Measurements from ENCODE around the gene EIF4G2. TPM values are rescaled to one million over a fixed set of nuclear protein-coding genes. Genes with fewer than 3 reads are reported as not detected.

The EIF4G2 gene
- 1,057 and 1,120 TPM in 2 replicates for total RNA-seq

DNA sequence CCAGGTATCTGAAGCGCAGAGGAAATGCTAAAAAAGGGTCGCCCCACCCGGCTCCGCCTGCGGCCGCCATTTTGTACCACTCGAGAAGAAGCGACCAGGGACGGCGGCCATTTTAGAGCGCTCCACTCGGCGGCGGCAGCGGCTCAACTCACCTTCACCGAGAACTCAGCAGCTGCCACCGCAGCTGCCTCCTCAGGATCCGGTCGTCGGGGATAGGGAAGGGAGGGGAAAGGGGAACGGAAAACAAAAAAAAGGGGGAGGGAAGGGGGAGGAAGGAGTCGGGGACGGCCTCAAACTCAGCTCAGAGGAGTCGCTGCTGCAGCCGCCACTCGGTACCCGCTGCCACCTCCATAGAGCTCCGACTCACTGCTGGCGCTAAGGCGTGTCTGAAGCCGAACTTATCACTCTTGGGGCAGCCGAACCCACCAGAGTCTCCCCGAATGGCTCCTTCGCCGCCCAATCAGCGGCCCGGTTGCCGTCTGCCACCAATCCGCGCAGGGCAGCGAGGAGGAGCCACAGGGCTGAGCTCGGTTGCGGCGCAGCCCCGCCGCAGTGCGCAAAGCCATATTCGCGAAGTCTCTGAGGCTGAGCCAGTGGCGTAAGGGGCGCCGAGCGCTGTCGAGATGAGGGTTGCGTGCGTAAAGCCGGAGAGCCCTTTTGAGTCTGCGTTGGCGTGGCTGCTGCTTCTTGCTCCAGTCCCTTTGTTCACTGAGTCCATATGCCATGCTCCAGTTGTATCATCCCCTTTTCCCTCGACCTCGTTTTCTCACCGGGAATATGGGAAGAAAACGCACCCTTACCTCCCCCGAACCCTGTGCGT, at the start of gene EIF4G2:
Gene EIF4G2, minus strand, starts transcription at position 374 of the 820 bp plus-strand sequence.
- no peaks in the 10 kb centered on the region for H3K9me3 Mint-ChIP-seq
- peak within 1 kb of the TSS; percentile 94 for H3K4me3 Mint-ChIP-seq (ENCODE audit: low read depth)
- intact Hi-C loops (cut with micrococcal nuclease): loop anchor here (1.0 to 5.0 kb wide), 6 partner anchors 49 to 1034 kb away; partner anchors contain the start of genes AMPD3 and CTR9
- H3K36me3 Mint-ChIP-seq (ENCODE audit: low read depth): peaks cover 51% of the 10 kb centered on the region
- H3K4me1 Mint-ChIP-seq (ENCODE audit: low read depth): peaks cover 33% of the 10 kb centered on the region
- peaks cover 2% of the 10 kb centered on the region for H3K27me3 Mint-ChIP-seq (ENCODE audit: low read depth)
- DNase-seq (ENCODE audit: low spot score): peak; percentile 98
- peak within 1 kb of the TSS; percentile 98 for H3K27ac Mint-ChIP-seq

GRCh38 chr11:10857709-10858438, 49.1 kb upstream of the EIF4G2 start, which contains the start of gene ZBED5:
ZBED5 (minus strand) TSS chr11:10858053; CDS start chr11:10854945, 3,108 bp downstream.
- H3K4me1 Mint-ChIP-seq (ENCODE audit: low read depth): peaks cover 36% of the 10 kb centered on the region
- peaks cover 39% of the 10 kb centered on the region for H3K36me3 Mint-ChIP-seq (ENCODE audit: low read depth)
- no peaks in the 10 kb centered on the region for H3K9me3 Mint-ChIP-seq
- peak within 1 kb of the TSS; percentile 100 for H3K27ac Mint-ChIP-seq
- H3K4me3 Mint-ChIP-seq (ENCODE audit: low read depth): peak within 1 kb of the TSS; percentile 100
- intact Hi-C loops (cut with micrococcal nuclease): loop anchor here (1.0 to 2.0 kb wide), 4 partner anchors 10 to 985 kb away; partner anchors contain the start of gene CTR9
- peak; percentile 96 for DNase-seq (ENCODE audit: low spot score)
- H3K27me3 Mint-ChIP-seq (ENCODE audit: low read depth): no peaks in the 10 kb centered on the region

DNA sequence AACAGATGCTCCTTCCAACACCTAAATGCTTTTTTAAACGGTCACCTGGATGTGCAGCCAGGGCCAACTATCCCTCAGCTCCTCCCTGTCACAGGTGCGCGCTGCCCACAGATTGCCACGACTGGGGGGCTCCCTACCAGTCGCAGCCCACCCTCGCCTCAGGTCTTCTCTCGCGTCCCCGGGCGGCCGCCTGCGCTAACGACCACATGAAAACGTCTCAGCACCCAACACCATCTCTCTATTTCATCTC, 48.7 kb upstream of the EIF4G2 start:
- intact Hi-C loops (cut with micrococcal nuclease): loop anchor here (1.0 kb wide), 1 partner anchor 48 kb away; no protein-coding TSS in a partner anchor
- H3K27ac Mint-ChIP-seq: peak overlapping the region; percentile 100
- no peaks in the 10 kb centered on the region for H3K9me3 Mint-ChIP-seq
- peaks cover 44% of the 10 kb centered on the region for H3K36me3 Mint-ChIP-seq (ENCODE audit: low read depth)
- peaks cover 33% of the 10 kb centered on the region for H3K4me1 Mint-ChIP-seq (ENCODE audit: low read depth)
- DNase-seq (ENCODE audit: low spot score): no peak
- peak overlapping the region; percentile 100 for H3K4me3 Mint-ChIP-seq (ENCODE audit: low read depth)
- no peaks in the 10 kb centered on the region for H3K27me3 Mint-ChIP-seq (ENCODE audit: low read depth)

- no peaks in the 10 kb centered on the region for H3K9me3 Mint-ChIP-seq
- no peak for DNase-seq (ENCODE audit: low spot score)
- H3K4me3 Mint-ChIP-seq (ENCODE audit: low read depth): peak overlapping the region; percentile 100
- peaks cover 49% of the 10 kb centered on the region for H3K36me3 Mint-ChIP-seq (ENCODE audit: low read depth)
- peak overlapping the region; percentile 100 for H3K27ac Mint-ChIP-seq
- H3K4me1 Mint-ChIP-seq (ENCODE audit: low read depth): peaks cover 35% of the 10 kb centered on the region
- no peaks in the 10 kb centered on the region for H3K27me3 Mint-ChIP-seq (ENCODE audit: low read depth)
- intact Hi-C loops (cut with micrococcal nuclease): loop anchor here (1.0 kb wide), 1 partner anchor 48 kb away; no protein-coding TSS in a partner anchor
These were observed 48.1 kb upstream of the EIF4G2 start for GRCh38 chr11:10856689-10857458.

GRCh38 chr11:10855295-10855694, 46.6 kb upstream of the EIF4G2 start:
- H3K4me3 Mint-ChIP-seq (ENCODE audit: low read depth): no peak overlapping the region
- peaks cover 56% of the 10 kb centered on the region for H3K36me3 Mint-ChIP-seq (ENCODE audit: low read depth)
- intact Hi-C loops (cut with micrococcal nuclease): no loop called here
- H3K9me3 Mint-ChIP-seq: no peaks in the 10 kb centered on the region
- peaks cover 32% of the 10 kb centered on the region for H3K4me1 Mint-ChIP-seq (ENCODE audit: low read depth)
- no peak for DNase-seq (ENCODE audit: low spot score)
- H3K27ac Mint-ChIP-seq: no peak overlapping the region
- no peaks in the 10 kb centered on the region for H3K27me3 Mint-ChIP-seq (ENCODE audit: low read depth)

DNA sequence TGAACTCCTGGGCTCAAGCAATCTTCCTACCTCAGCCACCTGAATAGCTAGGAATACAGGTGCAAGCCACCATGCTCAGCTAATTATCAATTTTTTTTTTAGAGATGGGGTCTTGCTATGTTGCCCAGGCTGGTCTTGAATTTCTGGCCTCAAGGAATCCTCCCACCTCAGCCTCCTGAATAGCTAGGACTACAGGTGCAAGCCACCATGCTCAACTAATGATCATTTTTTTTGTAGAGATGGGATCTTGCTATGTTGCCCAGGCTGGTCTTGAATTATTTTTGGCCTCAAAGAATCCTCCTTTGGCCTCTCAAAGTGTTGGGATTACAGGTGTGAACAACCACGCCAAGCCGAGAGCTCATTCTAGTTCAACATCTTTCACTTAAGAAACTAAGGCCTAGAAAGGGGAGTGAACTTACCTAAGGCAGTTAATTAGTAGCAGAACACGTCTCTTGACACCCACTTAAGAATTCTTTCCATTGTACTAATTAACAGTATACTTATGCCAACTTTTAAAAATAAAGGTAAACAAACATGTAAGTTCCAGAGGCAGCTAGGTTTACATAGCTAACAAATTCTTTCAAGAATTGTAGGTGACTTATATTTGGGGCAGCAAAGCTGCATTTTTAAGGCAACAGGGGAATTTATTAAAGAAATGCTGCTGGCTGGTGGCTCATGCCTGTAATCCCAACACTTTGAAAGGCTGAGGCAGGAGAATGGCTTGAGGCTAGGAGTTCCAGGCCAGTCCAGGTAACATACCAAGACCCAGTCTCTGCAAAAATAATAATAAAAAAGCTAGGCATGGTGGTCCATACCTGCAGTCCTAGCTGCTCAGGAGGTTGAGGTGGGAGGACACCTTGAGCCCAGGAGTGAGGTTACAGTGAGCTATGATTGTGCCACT, 39.5 kb upstream of the EIF4G2 start:
- no peak for DNase-seq (ENCODE audit: low spot score)
- intact Hi-C loops (cut with micrococcal nuclease): no loop called here
- H3K4me3 Mint-ChIP-seq (ENCODE audit: low read depth): no peak overlapping the region
- H3K27ac Mint-ChIP-seq: no peak overlapping the region
- H3K27me3 Mint-ChIP-seq (ENCODE audit: low read depth): no peaks in the 10 kb centered on the region
- H3K4me1 Mint-ChIP-seq (ENCODE audit: low read depth): peaks cover 6% of the 10 kb centered on the region
- H3K36me3 Mint-ChIP-seq (ENCODE audit: low read depth): peaks cover 43% of the 10 kb centered on the region
- no peaks in the 10 kb centered on the region for H3K9me3 Mint-ChIP-seq

DNA sequence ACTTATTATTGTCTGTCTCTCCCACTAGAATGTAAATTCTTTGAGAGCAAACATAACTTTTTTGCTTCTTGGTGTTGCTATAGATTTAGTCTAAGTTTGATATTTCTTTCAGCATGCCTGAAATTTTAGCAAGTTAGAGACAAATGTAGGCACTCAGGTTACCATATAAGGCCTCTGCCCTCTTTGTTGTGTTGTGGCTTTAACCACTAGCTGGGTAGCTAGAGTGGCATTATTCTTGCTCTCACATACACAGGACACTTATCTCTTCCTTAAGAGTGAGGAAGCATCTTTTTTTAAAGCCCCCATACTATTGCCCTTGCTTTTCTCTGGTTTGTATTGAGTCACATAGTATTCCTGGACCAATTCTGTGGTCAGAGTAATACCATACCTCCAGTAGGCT, 37.9 kb upstream of the EIF4G2 start:
- Mint-ChIP-seq H3K4me1 (ENCODE audit: low read depth) (no peaks in the 10 kb centered on the region), H3K9me3 (no peaks in the 10 kb centered on the region), H3K27me3 (ENCODE audit: low read depth) (no peaks in the 10 kb centered on the region)

GRCh38 chr11:10845589-10845988, 36.9 kb upstream of the EIF4G2 start:
- intact Hi-C loops (cut with micrococcal nuclease): no loop called here
- no peak overlapping the region for H3K27ac Mint-ChIP-seq
- H3K36me3 Mint-ChIP-seq (ENCODE audit: low read depth): peaks cover 22% of the 10 kb centered on the region
- H3K9me3 Mint-ChIP-seq: no peaks in the 10 kb centered on the region
- H3K4me3 Mint-ChIP-seq (ENCODE audit: low read depth): no peak overlapping the region
- H3K27me3 Mint-ChIP-seq (ENCODE audit: low read depth): no peaks in the 10 kb centered on the region
- no peak for DNase-seq (ENCODE audit: low spot score)
- H3K4me1 Mint-ChIP-seq (ENCODE audit: low read depth): no peaks in the 10 kb centered on the region

More for the DNA sequence above, 37.9 kb upstream of the EIF4G2 start:
- intact Hi-C loops (cut with micrococcal nuclease): no loop called here
- Mint-ChIP-seq H3K27ac (no peak overlapping the region), H3K4me3 (ENCODE audit: low read depth) (no peak overlapping the region), H3K36me3 (ENCODE audit: low read depth) (peaks cover 28% of the 10 kb centered on the region)
- DNase-seq (ENCODE audit: low spot score): no peak

DNA sequence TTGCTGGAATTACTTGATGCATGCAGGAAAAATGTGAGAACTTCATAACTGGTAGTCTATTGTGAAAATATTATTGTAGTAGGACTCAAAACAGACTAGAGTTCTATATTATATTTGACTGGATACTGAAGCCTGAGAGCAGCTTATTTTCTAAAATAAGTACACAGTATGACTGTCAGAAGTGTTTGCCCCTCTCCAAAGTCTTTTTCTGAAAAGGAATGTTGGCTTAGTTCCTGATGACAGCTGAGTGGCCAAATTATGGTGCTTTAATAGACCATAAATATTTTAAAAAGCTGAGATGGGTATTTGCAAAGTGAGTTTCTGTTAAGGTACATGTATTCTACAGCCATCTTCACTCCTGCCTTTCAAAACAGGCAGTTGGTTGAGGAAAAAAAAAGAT, 36.1 kb upstream of the EIF4G2 start:
- H3K36me3 Mint-ChIP-seq (ENCODE audit: low read depth): peaks cover 21% of the 10 kb centered on the region
- H3K4me3 Mint-ChIP-seq (ENCODE audit: low read depth): no peak overlapping the region
- H3K4me1 Mint-ChIP-seq (ENCODE audit: low read depth): no peaks in the 10 kb centered on the region
- no peaks in the 10 kb centered on the region for H3K27me3 Mint-ChIP-seq (ENCODE audit: low read depth)
- H3K9me3 Mint-ChIP-seq: no peaks in the 10 kb centered on the region
- DNase-seq (ENCODE audit: low spot score): no peak
- intact Hi-C loops (cut with micrococcal nuclease): no loop called here
- H3K27ac Mint-ChIP-seq: no peak overlapping the region

DNA sequence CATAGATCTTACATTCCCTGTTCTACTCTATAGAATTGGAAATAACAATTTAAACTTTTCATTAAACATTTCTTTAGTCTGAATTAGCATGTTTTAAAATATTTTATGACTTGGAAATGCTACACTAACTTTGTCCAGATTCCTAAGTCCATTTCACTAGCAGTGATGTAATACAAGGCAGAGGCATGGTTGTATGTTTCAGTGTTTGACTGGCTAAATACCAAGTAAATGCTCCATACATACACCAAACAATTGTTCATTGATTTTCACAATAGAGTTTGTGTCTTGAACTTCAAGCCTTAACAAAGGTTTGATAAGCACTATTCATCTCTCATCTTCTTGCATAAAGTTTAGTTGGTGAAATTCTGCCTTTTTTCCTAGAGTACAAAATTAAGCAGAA, 35.6 kb upstream of the EIF4G2 start:
- Mint-ChIP-seq H3K4me1 (ENCODE audit: low read depth) (no peaks in the 10 kb centered on the region), H3K27ac (no peak overlapping the region), H3K27me3 (ENCODE audit: low read depth) (no peaks in the 10 kb centered on the region), H3K36me3 (ENCODE audit: low read depth) (peaks cover 16% of the 10 kb centered on the region), H3K9me3 (no peaks in the 10 kb centered on the region), H3K4me3 (ENCODE audit: low read depth) (no peak overlapping the region)
- DNase-seq (ENCODE audit: low spot score): no peak
- intact Hi-C loops (cut with micrococcal nuclease): no loop called here

DNA sequence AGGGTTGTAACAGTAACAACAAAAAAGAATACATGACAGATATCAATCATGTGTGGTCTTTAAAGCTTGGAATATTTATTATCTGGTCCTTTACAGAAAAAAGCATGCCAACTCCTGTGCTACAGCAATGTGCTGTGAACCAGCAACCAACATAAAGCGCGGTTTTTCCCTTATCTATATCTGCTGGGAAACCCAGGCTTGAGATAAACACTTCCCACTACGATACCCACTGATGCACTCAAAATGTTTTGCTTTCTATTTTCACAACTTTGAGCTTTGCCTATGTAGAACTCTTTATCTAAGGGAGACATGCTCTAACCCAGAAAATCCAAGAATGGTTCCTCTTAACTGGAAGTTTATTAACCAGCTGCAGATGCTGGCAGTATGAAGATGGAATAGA, 30.2 kb upstream of the EIF4G2 start:
- Mint-ChIP-seq H3K9me3 (no peaks in the 10 kb centered on the region), H3K4me3 (ENCODE audit: low read depth) (no peak overlapping the region), H3K27ac (no peak overlapping the region), H3K36me3 (ENCODE audit: low read depth) (peaks cover 5% of the 10 kb centered on the region), H3K4me1 (ENCODE audit: low read depth) (peaks cover 8% of the 10 kb centered on the region), H3K27me3 (ENCODE audit: low read depth) (no peaks in the 10 kb centered on the region)
- intact Hi-C loops (cut with micrococcal nuclease): no loop called here
- DNase-seq (ENCODE audit: low spot score): no peak

- Mint-ChIP-seq H3K9me3 (no peaks in the 10 kb centered on the region), H3K27ac (no peak overlapping the region), H3K36me3 (ENCODE audit: low read depth) (peaks cover 5% of the 10 kb centered on the region), H3K27me3 (ENCODE audit: low read depth) (no peaks in the 10 kb centered on the region), H3K4me1 (ENCODE audit: low read depth) (peaks cover 8% of the 10 kb centered on the region), H3K4me3 (ENCODE audit: low read depth) (no peak overlapping the region)
- intact Hi-C loops (cut with micrococcal nuclease): no loop called here
- DNase-seq (ENCODE audit: low spot score): no peak
These were observed 29.4 kb upstream of the EIF4G2 start for GRCh38 chr11:10838083-10838482.

Data from activated T-helper 2 cell treated with anti-CD3 and anti-CD28 coated beads, Interferon-gamma antibody, Interleukin-2, Interleukin-4, amounts not matched to agents 10 μg/mL and 5 μg/mL and 100 μg/mL, durations not matched to agents 14 hours and 24 hours and 36 hours (primary cell).